COLO829 (cell line): ENCODE measurements around the gene GRIN3B.
"Not testable (repeated sequence)": the region's sequence is repeated elsewhere in the genome, so short reads cannot be mapped to it uniquely, and the experiment has no call there.

ENCODE experiments used
- DNase-seq: peaks from one replicate; pipeline ENCODE4 v3.0.0; 2012; ENCODE audit warnings: low spot score

Gene GRIN3B

DNA sequence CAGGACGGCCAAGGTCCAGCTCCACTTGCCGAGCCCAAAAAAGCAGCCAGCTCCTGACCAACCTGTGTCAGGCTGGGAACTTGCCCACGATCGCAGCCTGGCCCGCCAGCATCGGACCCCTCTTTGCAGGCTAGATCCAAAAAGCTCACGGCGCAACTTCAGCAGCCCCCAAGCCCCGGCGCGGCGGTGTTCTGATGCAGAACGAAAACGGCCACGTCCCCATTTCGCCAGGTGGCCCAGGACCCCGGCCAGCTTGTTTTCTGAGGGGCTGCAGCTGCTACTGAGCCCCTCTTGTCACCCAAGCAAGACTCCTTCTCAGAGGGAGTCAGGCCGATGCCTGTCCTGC lies 19.4 kb downstream of the GRIN3B start:
- DNase-seq, result no peak

DNA sequence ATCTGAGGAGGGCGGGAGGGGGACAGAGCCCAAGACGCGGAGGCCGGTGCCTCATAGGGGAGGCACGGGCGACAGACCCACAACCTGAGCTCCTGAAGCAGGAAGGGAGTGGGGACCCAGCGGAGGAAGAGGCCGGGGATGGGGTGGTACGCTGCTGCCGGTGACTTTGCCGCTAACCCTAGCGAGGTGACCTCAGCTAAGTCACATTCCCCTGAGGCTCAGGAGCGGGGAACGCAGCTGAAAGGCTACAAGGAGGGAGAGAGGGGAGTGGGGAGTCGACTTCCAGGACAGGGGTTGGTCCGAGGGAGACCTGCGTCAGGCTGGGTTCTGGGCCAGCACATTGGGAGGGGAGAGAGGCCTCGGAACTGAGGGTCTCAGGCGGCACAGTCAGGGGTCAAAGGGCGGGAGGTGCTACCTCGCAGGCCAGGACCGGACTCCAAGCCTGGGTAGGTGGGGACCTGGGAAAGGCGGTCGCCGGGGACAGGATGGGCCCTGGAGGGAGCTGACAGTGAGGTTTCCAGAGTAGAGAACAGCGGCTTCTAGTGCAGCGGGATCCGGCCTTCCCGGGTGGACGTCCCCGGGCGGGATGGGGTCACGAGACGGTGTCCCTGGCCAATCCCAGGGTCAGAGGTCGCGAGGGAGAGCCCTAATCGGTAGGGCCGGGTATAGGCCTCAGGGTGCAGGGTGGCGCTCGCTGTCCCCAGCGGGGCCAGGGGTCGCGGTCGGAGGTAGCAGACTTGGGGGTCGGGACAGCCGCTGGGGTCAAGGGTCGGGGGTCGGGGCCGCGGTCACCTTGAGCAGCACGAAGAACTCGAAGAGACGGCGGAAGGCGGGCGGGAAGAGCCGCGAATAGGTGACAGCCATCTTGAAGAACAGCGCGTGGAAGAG lies 20.0 kb downstream of the GRIN3B start:
- no peak for DNase-seq

DNA sequence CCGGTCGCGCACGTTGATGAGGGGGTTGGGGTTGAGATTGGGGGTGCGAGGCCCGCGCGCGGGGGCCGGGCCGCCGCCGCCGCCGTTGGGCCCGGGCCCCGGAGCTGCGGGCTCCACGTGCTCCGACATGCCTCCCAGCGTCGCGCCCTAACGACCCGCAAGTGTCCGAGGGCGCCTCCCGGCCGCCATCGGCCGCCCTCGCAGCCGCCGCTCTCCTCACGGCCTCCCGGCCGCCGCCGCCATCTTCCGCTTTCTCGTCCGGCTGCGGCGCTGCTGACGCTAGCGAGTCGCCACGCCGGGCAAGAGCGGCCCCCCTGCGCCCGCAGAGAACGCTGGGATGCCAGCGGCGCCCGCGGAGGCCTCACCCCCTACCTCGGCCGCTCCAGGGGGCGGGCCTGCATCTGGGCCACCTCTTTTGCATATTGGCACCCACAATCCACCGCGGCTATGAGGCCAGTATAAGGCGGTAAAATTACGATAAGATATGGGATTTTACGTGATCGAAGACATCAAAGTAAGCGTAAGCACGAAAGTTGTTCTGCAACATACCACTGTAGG lies 20.7 kb downstream of the GRIN3B start, which contains the start of gene TMEM259:
TSS of gene TMEM259 (minus strand) at position 256 of the 558 bp plus-strand sequence. CDS start at position 129, 127 bp downstream.
- peak; percentile 97 for DNase-seq

DNA sequence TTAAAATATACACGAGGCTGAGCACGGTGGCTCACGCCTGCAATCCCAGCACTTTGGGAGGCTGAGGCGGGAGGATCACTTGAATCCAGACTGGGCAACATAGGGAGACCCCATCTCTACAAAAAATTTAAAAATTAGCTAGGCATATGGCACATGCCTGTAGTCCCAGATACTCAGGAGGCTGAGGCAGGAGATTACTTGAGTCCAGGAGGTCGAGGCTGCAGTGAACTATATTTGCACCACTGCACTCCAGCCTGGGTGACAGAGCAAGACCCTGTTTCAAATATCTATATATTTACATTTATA lies 23.6 kb downstream of the GRIN3B start:
- DNase-seq, result not testable (repeated sequence)

DNA sequence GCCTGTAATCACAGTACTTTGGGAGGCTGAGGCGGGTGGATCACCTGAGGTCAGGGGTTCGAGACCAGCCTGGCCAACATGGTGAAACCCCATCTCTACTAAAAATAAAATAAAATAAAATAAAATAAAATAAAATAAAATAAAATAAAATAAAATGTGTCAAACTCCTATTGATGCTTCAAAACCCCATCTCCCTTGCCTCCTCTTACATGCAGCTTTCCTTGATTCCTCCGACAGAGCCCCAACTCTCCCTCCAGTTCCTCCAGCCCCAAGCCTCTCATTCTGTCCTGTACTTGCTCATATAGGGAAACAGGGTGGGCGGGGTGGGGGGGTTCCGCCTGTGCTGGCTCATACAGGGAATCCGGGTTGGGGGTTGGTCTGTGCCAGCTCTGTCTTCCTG lies 24.9 kb downstream of the GRIN3B start:
- not testable (repeated sequence) for DNase-seq

DNA sequence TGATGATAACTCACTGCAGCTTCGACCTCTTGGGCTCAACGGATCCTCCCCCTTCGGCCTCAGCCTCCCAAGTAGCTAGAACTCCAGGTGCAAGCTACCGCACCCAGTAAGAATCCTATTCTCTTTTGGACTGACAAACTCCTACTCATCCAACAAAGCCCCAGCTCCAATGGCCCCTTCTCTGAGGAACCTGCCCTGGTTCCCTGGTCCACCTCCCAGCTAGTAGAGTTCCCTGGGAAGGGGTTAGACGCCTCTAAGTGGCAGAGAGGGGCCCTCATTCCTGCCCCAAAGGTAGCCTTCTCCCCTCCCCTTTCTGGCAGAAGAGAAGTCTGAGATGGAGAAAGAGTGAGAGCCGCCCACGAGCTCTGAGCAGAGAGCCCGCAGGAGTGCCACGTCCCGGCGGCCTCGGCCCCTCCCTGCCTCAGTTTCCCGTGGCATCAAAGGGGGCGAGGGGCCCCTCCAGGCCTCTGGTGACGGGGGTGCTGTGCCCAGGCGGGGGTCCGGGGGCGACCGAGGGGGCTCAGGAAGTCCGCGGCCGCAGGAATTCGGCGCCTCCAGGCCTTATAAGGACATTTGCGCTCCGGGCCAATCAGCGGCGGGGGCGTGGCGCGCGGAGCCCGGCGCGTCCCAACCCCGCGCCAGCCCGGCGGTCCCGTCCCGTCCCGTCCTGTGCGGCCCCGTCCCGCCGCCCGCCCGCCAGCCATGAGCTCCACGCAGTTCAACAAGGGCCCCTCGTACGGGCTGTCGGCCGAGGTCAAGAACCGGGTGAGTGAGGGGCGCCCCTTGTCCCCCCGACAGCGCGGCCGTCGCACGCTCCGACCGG lies 26.0 kb downstream of the GRIN3B start, which contains the start of gene CNN2:
TSS of gene CNN2 (plus strand) at position 649 of the 823 bp plus-strand sequence. CDS start at position 703, 54 bp downstream.
- peak; percentile 69 for DNase-seq

DNA sequence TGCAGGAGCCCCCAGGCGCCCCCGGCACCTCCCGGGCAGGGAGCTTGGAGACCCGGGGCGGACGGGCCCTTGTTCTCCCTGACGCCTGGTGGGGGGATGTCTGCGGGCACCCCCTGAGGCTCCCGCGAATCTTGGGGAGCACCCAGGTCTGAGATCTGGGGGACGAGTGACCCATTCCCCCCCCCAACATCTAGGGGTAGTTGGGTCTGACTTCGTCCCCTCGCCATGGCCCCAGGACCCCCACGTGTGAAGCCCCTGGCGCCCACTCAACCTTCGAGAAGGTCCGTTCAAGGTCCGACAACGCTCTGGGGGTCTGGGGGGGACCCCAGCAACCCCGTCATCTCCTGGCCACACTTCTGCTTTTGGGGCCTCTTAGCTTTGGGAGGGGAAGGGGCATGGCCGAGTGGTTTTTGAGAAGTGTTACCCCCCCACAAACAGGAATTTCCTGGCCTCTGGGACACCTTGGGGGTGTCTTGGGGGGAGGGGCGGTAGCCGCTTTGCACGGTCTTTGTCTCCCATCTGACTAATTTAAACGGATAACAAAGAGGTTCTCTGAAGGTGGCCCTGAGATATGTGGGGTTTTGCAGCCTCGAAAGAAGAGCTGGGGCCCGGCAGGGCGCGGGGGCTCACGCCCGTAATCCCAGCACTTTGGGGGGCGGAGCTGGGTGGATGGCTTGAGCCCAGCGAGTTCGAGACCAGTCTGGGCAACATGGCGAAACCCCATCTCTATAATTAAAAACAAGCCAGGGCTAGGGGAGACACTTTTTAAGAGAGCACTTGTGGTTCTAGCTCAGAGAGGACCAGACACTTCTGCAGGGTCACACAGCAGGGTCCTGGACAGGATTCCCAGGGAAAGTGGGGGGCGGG lies 26.8 kb downstream of the GRIN3B start:
- DNase-seq, result no peak

DNA sequence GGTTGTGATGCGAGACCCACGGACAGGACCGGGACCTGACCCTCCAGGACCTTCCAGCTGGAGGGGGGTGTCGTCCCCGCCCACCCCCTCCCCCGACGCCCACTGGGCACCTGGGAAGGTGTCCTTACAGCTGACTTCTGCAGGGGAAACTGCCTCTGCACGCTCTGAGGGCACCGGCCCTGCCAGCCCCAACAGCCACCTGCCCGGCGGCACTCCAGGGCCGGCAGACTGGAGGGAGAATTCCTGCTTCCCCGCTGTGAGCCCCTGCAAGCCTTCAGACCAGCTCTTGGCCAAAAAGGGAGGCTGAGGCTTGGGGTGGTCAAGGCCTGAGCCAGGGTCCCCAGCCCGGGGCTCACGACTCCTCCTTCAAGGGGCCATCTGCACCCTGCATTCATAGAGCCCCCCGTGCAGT lies 27.4 kb downstream of the GRIN3B start:
- DNase-seq, result no peak

DNA sequence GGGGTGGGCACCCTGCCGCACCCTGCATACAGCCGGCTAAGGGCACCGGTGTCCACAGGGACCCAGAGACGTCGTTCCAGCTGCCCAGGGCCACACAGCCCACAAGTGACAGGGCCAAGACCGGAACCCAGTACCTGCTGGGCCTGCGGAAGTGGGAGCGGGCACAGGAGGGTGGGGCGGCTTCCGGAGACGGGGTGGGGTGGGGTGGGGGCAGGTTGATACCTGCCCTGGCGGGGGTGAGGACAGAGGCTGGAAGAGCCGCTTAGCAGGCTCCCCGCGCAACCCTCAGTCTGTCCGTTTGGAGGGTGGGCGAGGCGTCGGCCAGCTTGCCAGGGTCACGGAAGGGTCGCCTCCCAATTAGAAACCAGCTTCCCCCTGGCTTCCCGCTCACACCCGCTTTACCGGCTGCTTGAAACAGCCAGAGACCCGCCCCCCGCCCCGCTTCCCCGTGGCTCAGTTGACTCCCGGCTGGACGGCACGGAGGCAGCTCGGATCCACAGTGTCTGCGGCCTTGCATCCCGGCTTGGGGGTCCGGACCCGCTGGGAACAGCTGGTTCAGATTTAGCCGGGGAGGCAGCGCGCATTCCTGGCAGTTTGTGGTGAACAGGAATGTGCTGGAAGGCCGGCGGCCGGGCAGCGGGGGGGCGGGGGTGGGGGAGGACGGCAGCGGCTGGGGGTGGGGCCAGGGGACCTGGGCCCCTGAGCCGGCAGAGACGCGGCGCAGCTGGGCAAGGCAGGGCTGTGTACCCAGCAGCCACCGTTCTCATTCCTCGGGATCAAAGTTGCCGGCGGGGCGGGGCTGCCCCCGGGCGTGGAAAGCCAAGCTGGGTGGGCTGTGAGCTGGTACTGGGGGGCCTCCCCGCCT lies 28.1 kb downstream of the GRIN3B start:
- DNase-seq, result peak; percentile 63

DNA sequence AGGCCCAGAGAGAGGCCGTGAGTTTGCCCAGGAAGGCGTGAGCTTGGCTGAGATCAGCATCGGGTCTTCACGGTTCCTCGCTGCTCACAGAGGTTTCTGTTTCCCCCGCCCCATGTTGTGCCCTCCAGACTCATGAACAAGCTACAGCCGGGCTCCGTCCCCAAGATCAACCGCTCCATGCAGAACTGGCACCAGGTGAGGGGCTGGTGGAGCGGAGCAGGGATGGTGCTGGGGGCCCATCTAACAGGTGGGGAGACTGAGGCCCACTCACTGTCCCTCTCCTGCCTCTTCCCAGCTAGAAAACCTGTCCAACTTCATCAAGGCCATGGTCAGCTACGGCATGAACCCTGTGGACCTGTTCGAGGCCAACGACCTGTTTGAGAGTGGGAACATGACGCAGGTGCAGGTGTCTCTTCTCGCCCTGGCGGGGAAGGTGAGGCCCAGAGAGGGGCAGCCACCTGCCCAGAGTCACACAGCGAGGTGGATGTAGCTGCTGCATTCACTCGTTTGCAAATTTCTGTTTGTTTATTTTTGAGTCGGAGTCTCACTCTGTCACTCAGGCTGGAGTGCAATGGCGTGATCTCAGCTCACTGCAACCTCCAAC lies 32.1 kb downstream of the GRIN3B start:
- DNase-seq, result no peak

DNA sequence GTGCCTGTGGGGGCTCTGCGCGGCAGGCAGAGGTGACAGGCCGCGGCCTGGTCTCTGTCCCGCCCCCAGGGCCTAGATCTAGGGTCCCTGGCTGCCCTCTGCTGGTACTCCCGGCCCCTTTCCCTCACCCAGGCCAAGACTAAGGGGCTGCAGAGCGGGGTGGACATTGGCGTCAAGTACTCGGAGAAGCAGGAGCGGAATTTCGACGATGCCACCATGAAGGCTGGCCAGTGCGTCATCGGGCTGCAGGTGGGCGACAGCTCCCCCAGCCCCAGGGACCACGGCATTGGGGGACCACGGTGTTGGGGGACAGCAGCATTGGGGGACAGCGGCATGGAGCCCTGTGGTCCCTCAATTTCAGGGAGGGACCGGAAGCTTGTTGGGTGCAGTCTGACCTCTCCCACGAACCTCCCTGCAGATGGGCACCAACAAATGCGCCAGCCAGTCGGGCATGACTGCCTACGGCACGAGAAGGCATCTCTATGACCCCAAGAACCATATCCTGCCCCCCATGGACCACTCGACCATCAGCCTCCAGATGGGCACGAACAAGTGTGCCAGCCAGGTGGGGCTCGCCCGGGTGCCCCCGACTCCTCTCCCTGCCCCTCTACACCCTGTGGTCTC lies 35.9 kb downstream of the GRIN3B start:
- no peak for DNase-seq

DNA sequence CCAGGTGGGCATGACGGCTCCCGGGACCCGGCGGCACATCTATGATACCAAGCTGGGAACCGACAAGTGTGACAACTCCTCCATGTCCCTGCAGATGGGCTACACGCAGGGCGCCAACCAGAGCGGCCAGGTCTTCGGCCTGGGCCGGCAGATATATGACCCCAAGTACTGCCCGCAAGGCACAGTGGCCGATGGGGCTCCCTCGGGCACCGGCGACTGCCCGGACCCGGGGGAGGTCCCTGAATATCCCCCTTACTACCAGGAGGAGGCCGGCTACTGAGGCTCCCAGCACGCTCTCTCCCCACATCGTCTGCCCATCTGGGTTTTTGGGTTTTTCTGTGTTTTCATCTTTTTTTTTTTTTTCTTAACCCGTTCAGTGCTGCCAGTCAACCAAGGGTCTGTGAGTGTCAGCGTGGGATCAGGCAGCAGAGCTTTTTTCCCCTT lies 37.4 kb downstream of the GRIN3B start:
- DNase-seq, result no peak

DNA sequence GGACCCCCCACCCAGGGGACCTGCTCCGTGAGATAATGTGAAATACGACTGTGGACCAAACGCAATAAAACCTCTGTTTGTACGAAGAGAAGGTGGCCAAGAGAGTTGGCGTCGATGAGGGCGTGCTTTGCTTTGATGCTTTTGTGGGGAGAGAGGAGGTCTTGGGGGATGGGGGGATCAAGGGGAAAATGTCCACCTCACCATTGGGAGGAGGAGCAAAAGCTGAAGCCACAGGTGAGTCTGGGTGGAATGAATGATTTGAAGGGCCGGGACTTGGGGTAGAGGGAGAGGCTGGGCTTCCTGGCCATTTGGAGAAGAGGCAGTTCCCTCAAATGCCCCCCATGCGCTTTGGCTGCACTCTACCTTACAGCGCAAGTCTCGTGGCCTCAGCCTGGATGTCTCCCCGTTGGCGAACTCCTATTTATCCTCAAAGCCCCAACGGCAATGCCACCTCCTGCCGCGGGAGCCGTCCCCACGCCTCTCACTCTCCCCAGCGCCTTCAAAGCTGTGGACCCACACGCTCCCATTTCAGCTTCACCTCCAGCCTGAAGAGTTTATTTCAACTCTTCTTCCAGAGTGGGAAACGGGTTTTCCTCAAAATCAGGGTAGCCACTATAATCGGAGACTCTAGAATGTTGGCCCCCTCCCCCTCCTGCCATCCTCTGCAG lies 38.9 kb downstream of the GRIN3B start:
- DNase-seq, result no peak

DNA sequence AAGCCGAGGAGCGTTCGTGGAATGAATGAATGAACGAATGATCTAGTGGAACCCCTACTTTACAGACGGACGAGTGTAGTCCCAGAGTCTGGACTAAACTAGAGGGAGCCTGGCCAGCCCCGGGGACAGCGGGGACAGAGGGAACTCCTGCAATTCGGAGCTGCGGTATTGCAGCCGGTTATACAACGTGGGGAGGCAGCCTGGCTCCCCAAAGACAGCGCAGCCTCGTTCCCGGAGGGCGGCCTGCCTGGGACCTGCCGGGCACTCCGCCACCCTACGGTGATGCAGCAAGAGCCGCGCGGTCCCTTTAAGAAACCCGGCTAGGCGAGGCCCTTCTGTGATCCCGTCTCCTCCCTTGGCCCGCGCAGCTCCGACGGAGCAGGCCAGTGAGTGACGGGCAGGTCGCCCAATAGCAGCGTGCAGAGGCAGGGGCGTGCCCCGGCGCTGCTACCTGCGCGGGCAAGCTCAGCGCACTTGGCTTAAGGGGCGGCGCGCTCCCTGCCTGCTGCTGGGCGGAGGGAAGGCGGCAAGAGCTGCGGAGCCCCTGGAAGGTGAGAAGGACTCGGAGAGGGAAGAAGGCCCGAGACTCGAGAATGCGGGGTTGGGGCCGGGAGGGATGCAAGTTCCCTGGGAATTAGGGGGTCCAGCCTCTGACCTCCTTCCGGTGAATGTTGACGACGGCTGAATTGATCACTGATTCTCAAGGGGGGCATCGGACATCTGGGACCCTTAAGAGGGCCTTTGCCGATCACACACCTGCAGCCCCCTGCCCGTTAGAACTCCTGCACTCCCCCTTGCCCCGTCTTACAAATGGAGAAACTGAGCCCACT lies 39.6 kb downstream of the GRIN3B start, which contains the start of gene ABCA7:
TSS of gene ABCA7 (plus strand) at position 462 of the 830 bp plus-strand sequence. CDS start 1,255 bp downstream, outside the sequence.
- DNase-seq, result peak; percentile 84

DNA sequence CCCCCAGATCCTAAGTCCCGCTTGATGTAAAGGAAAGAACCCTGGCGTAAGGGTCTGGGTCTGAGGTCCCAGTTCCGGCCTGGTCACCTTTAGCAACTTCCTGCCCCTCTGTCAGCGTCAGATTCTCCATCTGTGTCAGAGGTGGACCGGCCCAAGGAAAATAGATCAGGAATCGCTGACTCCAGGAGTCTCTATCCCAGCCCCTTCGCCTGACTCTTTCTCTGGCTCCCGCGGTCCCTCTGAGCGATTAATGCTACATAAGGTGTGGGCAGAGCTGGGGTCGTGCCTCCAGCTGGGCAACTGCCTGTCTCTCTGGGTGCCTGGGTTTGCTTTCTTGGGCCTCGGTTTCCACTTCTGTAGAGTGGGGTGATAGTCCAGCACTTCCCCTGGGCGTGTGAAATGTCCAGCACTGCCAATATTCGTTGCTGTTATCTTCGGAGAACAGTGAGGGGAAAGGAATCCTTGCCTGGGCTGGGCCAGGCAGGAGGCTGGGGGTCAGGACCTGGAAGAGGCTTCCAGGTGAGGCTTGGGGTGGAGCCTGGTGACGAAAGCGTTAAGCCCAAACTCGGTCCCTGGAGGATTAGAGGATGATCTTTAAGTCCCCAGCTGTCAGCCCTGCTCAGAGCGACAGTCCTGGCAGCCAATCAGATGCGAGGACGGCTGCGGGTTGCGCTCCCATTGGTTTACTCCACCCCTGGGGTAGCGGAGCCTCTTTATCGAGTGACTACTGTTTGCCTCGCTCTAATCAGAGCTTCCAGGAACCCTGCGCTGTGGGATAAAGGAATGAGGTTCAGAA lies 40.5 kb downstream of the GRIN3B start:
- peak; percentile 91 for DNase-seq

DNA sequence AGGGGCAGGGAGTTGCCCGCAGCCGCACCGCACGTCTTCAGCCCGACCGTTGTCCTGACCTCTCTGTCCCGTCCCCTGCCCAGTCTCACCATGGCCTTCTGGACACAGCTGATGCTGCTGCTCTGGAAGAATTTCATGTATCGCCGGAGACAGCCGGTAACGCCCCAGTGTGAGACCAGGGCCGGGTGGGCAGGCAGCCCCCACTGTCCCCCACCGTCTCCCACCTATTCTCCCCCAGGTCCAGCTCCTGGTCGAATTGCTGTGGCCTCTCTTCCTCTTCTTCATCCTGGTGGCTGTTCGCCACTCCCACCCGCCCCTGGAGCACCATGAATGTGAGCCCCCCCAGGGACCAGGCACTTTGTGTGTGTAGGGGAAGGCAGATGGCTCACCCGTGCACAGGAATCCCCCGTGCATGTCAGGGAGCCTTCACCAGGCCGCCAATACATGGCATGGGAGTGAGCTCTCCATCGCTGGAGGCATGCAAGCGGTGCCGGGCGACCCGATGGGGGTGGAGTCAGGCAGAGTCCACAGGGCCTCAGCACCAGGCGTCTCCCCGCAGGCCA lies 41.1 kb downstream of the GRIN3B start:
- no peak for DNase-seq
